GM21786 (cell line): Measurements from ENCODE around the gene FBXL7.

ENCODE experiments used
- ATAC-seq: cut with Tn5 transposase; IDR thresholded peaks from one replicate; pipeline ENCODE4 v1.9.1; 2021; ENCODE audit not compliant: unreplicated experiment

The FBXL7 gene

GRCh38 chr5:15647251-15647650 is 147.3 kb downstream of the FBXL7 start:
- no peak for ATAC-seq

- no peak for ATAC-seq
Measured at GRCh38 chr5:15650266-15650665, 150.3 kb downstream of the FBXL7 start.

- no peak for ATAC-seq
Measured at GRCh38 chr5:15654779-15655178, 154.8 kb downstream of the FBXL7 start.

GRCh38 chr5:15655683-15656082 is 155.7 kb downstream of the FBXL7 start:
- ATAC-seq = no peak

- no peak for ATAC-seq
Measured at GRCh38 chr5:15664961-15665360, 165.0 kb downstream of the FBXL7 start.

GRCh38 chr5:15669826-15670225 is 169.8 kb downstream of the FBXL7 start:
- no peak for ATAC-seq

- no peak for ATAC-seq
Measured at GRCh38 chr5:15674716-15675115, 174.7 kb downstream of the FBXL7 start.

GRCh38 chr5:15676591-15676990 is 176.6 kb downstream of the FBXL7 start:
- ATAC-seq = no peak

GRCh38 chr5:15679161-15679560 is 179.2 kb downstream of the FBXL7 start:
- ATAC-seq = no peak

- ATAC-seq = no peak
Measured at GRCh38 chr5:15680455-15680854, 180.5 kb downstream of the FBXL7 start.

GRCh38 chr5:15682122-15682521 is 182.1 kb downstream of the FBXL7 start:
- ATAC-seq = no peak

GRCh38 chr5:15682566-15682965 is 182.6 kb downstream of the FBXL7 start:
- ATAC-seq = no peak

GRCh38 chr5:15683332-15683731 is 183.4 kb downstream of the FBXL7 start:
- no peak for ATAC-seq

- ATAC-seq = no peak
Measured at GRCh38 chr5:15687401-15687800, 187.4 kb downstream of the FBXL7 start.

GRCh38 chr5:15689836-15690235 is 189.9 kb downstream of the FBXL7 start:
- no peak for ATAC-seq

GRCh38 chr5:15690611-15691010 is 190.6 kb downstream of the FBXL7 start:
- no peak for ATAC-seq

GRCh38 chr5:15691521-15691920 is 191.5 kb downstream of the FBXL7 start:
- no peak for ATAC-seq

- no peak for ATAC-seq
Measured at GRCh38 chr5:15692706-15693381, 192.9 kb downstream of the FBXL7 start.

- no peak for ATAC-seq
Measured at GRCh38 chr5:15693382-15693728, 193.4 kb downstream of the FBXL7 start.

GRCh38 chr5:15693933-15694332 is 194.0 kb downstream of the FBXL7 start:
- ATAC-seq = no peak

GRCh38 chr5:15694696-15695214 is 194.8 kb downstream of the FBXL7 start:
- no peak for ATAC-seq

- no peak for ATAC-seq
Measured at GRCh38 chr5:15695215-15695731, 195.3 kb downstream of the FBXL7 start.

- no peak for ATAC-seq
Measured at GRCh38 chr5:15700373-15700772, 200.4 kb downstream of the FBXL7 start.
